HepG2 (cell line): Measurements from ENCODE around the gene AMN. TPM values are rescaled to one million over a fixed set of nuclear protein-coding genes. Genes with fewer than 3 reads are reported as not detected.

ENCODE experiments used
- ATAC-seq: fragments of 200-7000 bp; cut with Tn5 transposase; 3 replicates; pipeline ENCODE4 v1.9.1; 2020; ENCODE audit warnings: mild to moderate bottlenecking, moderate library complexity
- BruUV-seq: library from RNA; stranded (reverse); fragments of 400-500 nt; replicated peaks from 2 replicates; lab custom pipeline; 2021; lab: Mats Ljungman, UMichigan
- CTCF ChIA-PET: fragments of 300-600 bp; formaldehyde crosslinking; extraction: SDS; loops from one replicate; lab custom pipeline; 2021; ENCODE audit warnings: low total read pairs, inconsistent platforms, low intra/inter-chr PET ratio; lab: Yijun Ruan, JAX
- POLR2A ChIA-PET: fragments of 350-600 bp; sonication (Branson Sonifier 250); formaldehyde crosslinking; loops from one replicate; lab custom pipeline; 2020; ENCODE audit warnings: antibody characterized with exemption, inconsistent platforms; lab: Yijun Ruan, JAX
- DNase-seq: peaks from one replicate; pipeline ENCODE4 v3.0.0-alpha.2; 2015; ENCODE audit warnings: low spot score
- FAIRE-seq: peaks from 3 replicates; lab custom pipeline; 2011; peaks lifted over from hg19 to GRCh38; lab: Jason Lieb, UNC
- H2AFZ ChIP-seq: one replicate; pipeline ENCODE4 v1.6.1; 2011; ENCODE audit warnings: low read length, inconsistent platforms
- H3K27ac ChIP-seq: fragments of 300-600 bp; 3 replicates; pipeline ENCODE4 v1.8.0; 2011; ENCODE audit warnings: mixed run types, mild to moderate bottlenecking, mixed read lengths, low read length, inconsistent platforms; ENCODE audit not compliant: insufficient read depth; ENCODE audit errors: extremely low read length
- H3K27me3 ChIP-seq, 2 experiments: fragments of 200-600 bp in 1 of 2; 2 replicates in 1 of 2; 3 replicates in 1 of 2; pipeline versions ENCODE4 v1.6.0 to v1.8.0; 2011; ENCODE audit warnings: low read length in 2 of 2, mild to moderate bottlenecking in 2 of 2, moderate library complexity in 2 of 2, inconsistent platforms in 1 of 2; ENCODE audit not compliant: insufficient read depth in 2 of 2, control insufficient read depth in 1 of 2
- H3K36me3 ChIP-seq, 2 experiments: fragments of 200-600 bp in 1 of 2; replicated peaks in 1 of 2; 2 replicates in 1 of 2; 3 replicates in 1 of 2; pipeline versions ENCODE4 v1.5.1 to v1.8.0; 2011; ENCODE audit warnings: low read length in 2 of 2, inconsistent platforms in 1 of 2; ENCODE audit not compliant: insufficient read depth in 2 of 2, control insufficient read depth in 1 of 2
- H3K4me1 ChIP-seq: 2 replicates; pipeline ENCODE4 v1.5.1; 2012; ENCODE audit warnings: low read length, inconsistent platforms; ENCODE audit not compliant: insufficient read depth
- H3K4me2 ChIP-seq: 2 replicates; pipeline ENCODE4 v1.6.0; 2011; ENCODE audit warnings: low read depth, low read length, inconsistent platforms
- H3K4me3 ChIP-seq, 3 experiments: fragments of 200-600 bp in 1 of 3; sonication (generic), shearing (Covaris generic) in 1 of 3; replicated peaks in 1 of 3; 2 replicates each; pipeline ENCODE4 v1.5.1; 2011 to 2016; ENCODE audit warnings: low read length in 3 of 3, inconsistent platforms in 2 of 3, low read depth in 2 of 3, mild to moderate bottlenecking in 2 of 3, control low read depth in 1 of 3, mixed read lengths in 1 of 3; ENCODE audit not compliant: insufficient read depth in 1 of 3
- H3K79me2 ChIP-seq: one replicate; pipeline ENCODE4 v1.6.1; 2011; ENCODE audit warnings: low read length, inconsistent platforms; ENCODE audit not compliant: insufficient read depth
- H3K9ac ChIP-seq: 2 replicates; pipeline ENCODE4 v1.6.0; 2011; ENCODE audit warnings: mild to moderate bottlenecking, low read depth, low read length, inconsistent platforms; ENCODE audit not compliant: insufficient read depth
- H3K9me3 ChIP-seq: 2 replicates; pipeline ENCODE4 v1.5.1; 2012; ENCODE audit warnings: mild to moderate bottlenecking, low read length
- H4K20me1 ChIP-seq: 2 replicates; pipeline ENCODE4 v1.6.0; 2011; ENCODE audit warnings: inconsistent platforms, mild to moderate bottlenecking, low read length, moderate library complexity; ENCODE audit not compliant: insufficient read depth
- AGO2 ChIP-seq: fragments of 200-400 bp; formaldehyde crosslinking; optimal IDR thresholded peaks from 2 replicates; pipeline ENCODE3; 2017; ENCODE audit warnings: mild to moderate bottlenecking, low read depth, low read length, moderate library complexity
- IRF1 ChIP-seq: sonication (generic); formaldehyde crosslinking; IDR thresholded peaks from 2 replicates; pipeline ENCODE4 v1.4.0; 2020; ENCODE audit warnings: low read depth, mild to moderate bottlenecking, missing genetic modification reagents
- NR1H2 ChIP-seq: sonication (generic); formaldehyde crosslinking; IDR thresholded peaks from 2 replicates; pipeline ENCODE4 v1.8.1; 2022; ENCODE audit warnings: low read depth, missing genetic modification reagents, borderline replicate concordance
- PBX3 ChIP-seq: sonication (generic); formaldehyde crosslinking; IDR thresholded peaks from 2 replicates; pipeline ENCODE4 v1.8.1; 2023; ENCODE audit warnings: missing genetic modification reagents, inconsistent platforms, borderline replicate concordance
- ZNF18 ChIP-seq: sonication (generic); formaldehyde crosslinking; IDR thresholded peaks from 2 replicates; pipeline ENCODE4 v1.8.0; 2022; ENCODE audit warnings: mild to moderate bottlenecking, missing genetic modification reagents; ENCODE audit not compliant: insufficient replicate concordance
- WGBS: methylation state at CpG from one replicate; pipeline ENCODE4 v1.1.6; 2017; ENCODE audit warnings: low lambda C conversion rate; 5-methylcytosine and 5-hydroxymethylcytosine counted together
- in situ Hi-C: cut with HindIII; loops from 2 replicates; pipeline ENCODE4 v1.10.0; 2017; ENCODE audit warnings: low pct_unique_long_range_greater_than_20kb; ENCODE audit not compliant: extremely low pct_ligation_motif_present
- intact Hi-C: fragments of 100-400 bp; cut with micrococcal nuclease; formaldehyde crosslinking; loops from one replicate; pipeline ENCODE4 v1.10.0; 2022; ENCODE audit not compliant: unreplicated experiment
- polyA plus RNA-seq, 8 experiments: library from polyadenylated mRNA; depleted of rRNA in 3 of 8; stranded (reverse) in 7 of 8; unstranded in 1 of 8; fragments of >200 nt; fragmentation: Illumina TruSeq in 4 of 8; extraction: Trizol in 4 of 8; gene quantifications; 2 replicates each; pipeline versions ENCODE4 v1.2.1 to v1.2.3, GENCODE V29; 2011 to 2016; ENCODE audit warnings: low read depth in 4 of 8, missing spikeins in 1 of 8, mixed read lengths in 1 of 8; ENCODE audit not compliant: insufficient read depth in 1 of 8
- total RNA-seq, 5 experiments: library from RNA; depleted of rRNA; stranded (reverse); fragments of >200 nt; fragmentation: Illumina TruSeq; extraction: Trizol; gene quantifications; 2 replicates each; pipeline ENCODE4 v1.2.3, GENCODE V29; 2016; ENCODE audit warnings: low read depth in 1 of 5

AMN gene
- total and polyA plus RNA-seq, 2 of the 13 experiments (the other 11 are each of a cell fraction or from before 2014, with no cell fraction given) = 9.8 to 33.1 TPM

- TF ChIP-seq ZNF18 (CRISPR knock-in tag) (no peak), IRF1 (CRISPR knock-in tag) (no peak), NR1H2 (CRISPR knock-in tag) (no peak)
Observed at GRCh38 chr14:102908766-102909455, 13.6 kb upstream of the AMN start (continued).

GRCh38 chr14:102909462-102909861 lies 13.0 kb upstream of the AMN start:
- Histone ChIP-seq H3K27ac (no peak overlapping the region), H3K79me2 (no peaks in the 10 kb centered on the region), H4K20me1 (no peaks in the 10 kb centered on the region), H3K4me3 (no peak overlapping the region), H3K4me2 (no peak overlapping the region), H2AFZ (no peak overlapping the region), H3K4me1 (peaks cover 5% of the 10 kb centered on the region), H3K27me3 (no peaks in the 10 kb centered on the region), H3K9ac (no peak overlapping the region), H3K9me3 (no peaks in the 10 kb centered on the region), H3K36me3 (peaks cover 1 to 7% of the 10 kb centered on the region in 2 experiments; a peak in 3 of 5 replicates)
- FAIRE-seq = no peak
- WGBS = 93% methylated on average over 4 of the region's 10 CpGs
- ChIA-PET POLR2A (no interaction called here), CTCF (no interaction called here)
- no TSS peak for BruUV-seq
- in situ Hi-C loops = no loop called here
- ATAC-seq = peak; percentile 13; the same call in 1 of the 3 replicates
- intact Hi-C loops = no loop called here
- DNase-seq = no peak
- no peak for TF ChIP-seq PBX3
- TF ChIP-seq AGO2 = peak; percentile 3
